ENCODE measurements around the gene DMD. TPM values are rescaled to one million over a fixed set of nuclear protein-coding genes. Genes with fewer than 3 reads are reported as not detected.

Gene DMD
- total and polyA plus RNA-seq, 2 donors from 2014 or later = 4.2 to 17.9 TPM

GRCh38 chrX:31112226-31112999, 2098.9 kb downstream of the DMD start:
- no peak for DNase-seq
- no peaks in the 10 kb centered on the region for H3K4me1 ChIP-seq (ENCODE audit: control insufficient read depth in 2 of 3, insufficient read depth in 2 of 3, low read depth in 1 of 3, low read length in 3 of 3)

GRCh38 chrX:31110657-31111056, 2100.7 kb downstream of the DMD start:
- no peak for DNase-seq

More at GRCh38 chrX:31112226-31112999, 2098.9 kb downstream of the DMD start:
- H3K9me3 ChIP-seq (ENCODE audit: control insufficient read depth in 2 of 3, insufficient read depth in 1 of 3, low read length in 3 of 3) = no peaks in the 10 kb centered on the region
- no peaks in the 10 kb centered on the region for H3K36me3 ChIP-seq (ENCODE audit: control insufficient read depth in 2 of 3, insufficient read depth in 3 of 3, low read length in 3 of 3)
- no peak overlapping the region for H3K9ac ChIP-seq (ENCODE audit: low read length in 3 of 3)
- intact Hi-C loops (cut with DNase I) = no loop called here
- H3K27me3 ChIP-seq (ENCODE audit: control insufficient read depth, insufficient read depth, low read length) = no peaks in the 10 kb centered on the region
- no peak overlapping the region for H3K27ac ChIP-seq (ENCODE audit: low read depth in 2 of 2, low read length in 2 of 2)
- TF ChIP-seq CTCF (IDR thresholded peaks at IDR 0.05; ENCODE audit: borderline replicate concordance, extremely low read depth, insufficient read depth) = no peak
- no peak overlapping the region for H3K4me3 ChIP-seq (ENCODE audit: low read length in 3 of 3)
- FAIRE-seq = no peak

GRCh38 chrX:31099536-31100090, 2111.7 kb downstream of the DMD start:
- H3K4me3 ChIP-seq (ENCODE audit: low read length in 3 of 3) = no peak overlapping the region

More at GRCh38 chrX:31110657-31111056, 2100.7 kb downstream of the DMD start:
- H3K27ac ChIP-seq (ENCODE audit: low read depth in 2 of 2, low read length in 2 of 2) = no peak overlapping the region
- FAIRE-seq = no peak
- TF ChIP-seq CTCF (IDR thresholded peaks at IDR 0.05; ENCODE audit: borderline replicate concordance, extremely low read depth, insufficient read depth) = no peak
- intact Hi-C loops (cut with DNase I) = no loop called here
- H3K4me3 ChIP-seq (ENCODE audit: low read length in 3 of 3) = no peak overlapping the region
- no peaks in the 10 kb centered on the region for H3K4me1 ChIP-seq (ENCODE audit: control insufficient read depth in 2 of 3, insufficient read depth in 2 of 3, low read depth in 1 of 3, low read length in 3 of 3)
- H3K27me3 ChIP-seq (ENCODE audit: control insufficient read depth, insufficient read depth, low read length) = no peaks in the 10 kb centered on the region
- no peak overlapping the region for H3K9ac ChIP-seq (ENCODE audit: low read length in 3 of 3)
- no peaks in the 10 kb centered on the region for H3K36me3 ChIP-seq (ENCODE audit: control insufficient read depth in 2 of 3, insufficient read depth in 3 of 3, low read length in 3 of 3)
- no peaks in the 10 kb centered on the region for H3K9me3 ChIP-seq (ENCODE audit: control insufficient read depth in 2 of 3, insufficient read depth in 1 of 3, low read length in 3 of 3)

More at GRCh38 chrX:31099536-31100090, 2111.7 kb downstream of the DMD start:
- Histone ChIP-seq H3K27me3 (ENCODE audit: control insufficient read depth, insufficient read depth, low read length) (no peaks in the 10 kb centered on the region), H3K27ac (ENCODE audit: low read depth in 2 of 2, low read length in 2 of 2) (no peak overlapping the region), H3K4me1 (ENCODE audit: control insufficient read depth in 2 of 3, insufficient read depth in 2 of 3, low read depth in 1 of 3, low read length in 3 of 3) (no peaks in the 10 kb centered on the region), H3K9me3 (ENCODE audit: control insufficient read depth in 2 of 3, insufficient read depth in 1 of 3, low read length in 3 of 3) (no peaks in the 10 kb centered on the region), H3K9ac (ENCODE audit: low read length in 3 of 3) (no peak overlapping the region), H3K36me3 (ENCODE audit: control insufficient read depth in 2 of 3, insufficient read depth in 3 of 3, low read length in 3 of 3) (no peaks in the 10 kb centered on the region)
- intact Hi-C loops (cut with DNase I) = no loop called here
- TF ChIP-seq CTCF (IDR thresholded peaks at IDR 0.05; ENCODE audit: borderline replicate concordance, extremely low read depth, insufficient read depth) = no peak
- FAIRE-seq = no peak
- no peak for DNase-seq

All from kidney (tissue), 14 donors.